Renal cortical epithelial cell (primary cell): ENCODE results near the gene PGA3. TPM values are rescaled to one million over a fixed set of nuclear protein-coding genes. Genes with fewer than 3 reads are reported as not detected.
"Not testable (repeated sequence)": the region's sequence is repeated elsewhere in the genome, so short reads cannot be mapped to it uniquely, and the experiment has no call there.

Experiments
- DNase-seq: peaks from one replicate; pipeline ENCODE4 v3.0.0-alpha.2; 2011; ENCODE audit warnings: low read depth
- total RNA-seq: library from RNA; depleted of rRNA; stranded (reverse); fragments of >200 nt; gene quantifications from 2 replicates; pipeline ENCODE4 v1.2.3, GENCODE V29; 2014

PGA3 gene
- total RNA-seq, 1 donor from 2014 or later = not detected

DNA sequence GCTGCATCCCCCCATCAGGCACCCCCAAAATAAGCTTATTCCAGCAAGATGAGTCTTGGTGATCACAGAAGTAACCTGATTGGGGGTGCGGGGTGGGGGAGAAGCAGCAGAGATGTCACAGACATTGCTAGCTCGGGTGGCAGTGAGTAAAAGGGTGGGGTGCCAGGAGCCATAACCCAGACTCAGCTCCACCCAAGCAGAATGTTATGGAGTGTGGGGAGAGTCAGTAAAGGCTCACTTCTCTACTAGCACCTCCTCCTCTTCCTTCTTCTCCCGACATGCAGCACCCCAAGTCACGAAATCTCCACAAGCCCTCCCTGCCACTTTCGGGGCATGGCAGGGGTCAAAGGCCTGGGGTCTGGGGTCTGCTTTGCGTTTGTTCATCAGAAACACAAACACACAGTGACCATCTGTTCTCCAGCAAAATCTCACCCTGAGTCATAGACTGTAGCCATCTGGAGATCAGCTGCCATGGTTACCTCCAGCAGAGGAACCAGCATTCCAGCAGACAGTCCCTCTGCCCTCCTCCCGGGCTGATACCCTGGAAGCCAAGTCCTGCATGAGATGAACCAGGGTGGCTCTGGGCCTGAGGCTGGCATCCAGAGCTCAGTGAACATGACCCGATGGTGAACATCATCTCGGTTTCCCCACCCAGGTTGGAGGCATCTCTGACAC lies 4.5 kb downstream of the PGA3 start:
- DNase-seq = not testable (repeated sequence)

DNA sequence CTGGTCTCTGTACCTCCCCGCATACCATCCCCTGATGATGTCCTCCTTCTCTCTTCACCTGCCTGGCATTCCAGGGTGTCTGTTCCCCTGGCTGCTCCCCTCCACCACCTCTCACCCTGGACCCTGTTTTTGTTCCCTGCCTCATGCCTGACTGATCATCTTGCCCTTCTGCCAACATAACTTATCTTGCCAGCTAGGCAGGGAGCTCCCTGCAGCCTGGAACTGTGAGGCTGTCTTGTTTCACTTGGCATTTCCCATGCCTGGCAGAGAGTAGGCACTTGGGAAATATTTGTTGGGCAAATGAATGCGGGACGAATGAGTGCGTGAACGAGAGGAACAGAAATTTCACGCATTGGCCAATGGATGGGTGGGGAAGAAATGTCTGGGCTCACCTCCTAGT lies 7.3 kb downstream of the PGA3 start:
- not testable (repeated sequence) for DNase-seq

DNA sequence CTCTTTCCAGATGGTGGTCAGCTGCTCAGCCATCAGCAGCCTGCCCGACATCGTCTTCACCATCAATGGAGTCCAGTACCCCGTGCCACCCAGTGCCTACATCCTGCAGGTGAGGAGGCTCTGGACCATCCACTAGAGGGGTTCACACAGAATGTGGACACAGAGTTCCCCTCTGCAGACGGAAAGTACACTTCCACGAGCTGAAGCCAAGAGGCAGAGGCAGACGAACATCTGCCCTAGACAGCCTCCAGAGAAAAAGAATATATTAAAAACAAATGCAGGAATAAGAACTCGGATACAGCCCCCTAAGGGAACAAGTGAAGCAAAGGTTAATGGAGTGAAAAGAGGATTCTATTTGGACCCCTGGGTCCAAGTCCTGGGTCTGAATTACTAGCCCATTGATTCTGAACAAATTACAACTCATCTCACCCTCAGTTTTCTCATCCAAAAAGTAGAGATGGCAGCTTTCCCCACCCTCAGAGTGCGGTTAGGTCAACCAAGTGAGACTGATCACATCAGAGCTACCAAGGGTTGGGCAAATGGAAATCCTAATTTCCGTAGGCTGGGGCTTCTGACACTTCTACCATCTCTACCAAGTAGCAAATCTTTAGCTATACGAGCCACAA lies 8.1 kb downstream of the PGA3 start:
- DNase-seq = not testable (repeated sequence)

DNA sequence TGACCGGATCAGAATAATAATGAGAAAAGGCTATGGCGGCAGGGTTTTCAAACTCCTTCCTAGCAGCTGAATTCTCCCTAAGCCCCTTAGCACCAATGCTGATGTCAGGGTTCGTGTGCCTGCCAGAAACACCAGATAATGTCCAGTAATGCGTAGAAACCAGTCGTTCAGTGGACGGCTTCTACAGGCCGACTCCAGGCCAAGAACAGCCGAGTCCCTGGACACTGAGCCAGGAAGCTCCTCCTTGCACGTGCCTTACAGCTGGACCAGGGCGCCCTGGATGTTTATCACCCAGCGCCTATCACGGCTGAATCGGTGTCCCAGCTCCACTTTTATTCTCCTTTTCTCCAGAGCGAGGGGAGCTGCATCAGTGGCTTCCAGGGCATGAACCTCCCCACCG lies 8.9 kb downstream of the PGA3 start:
- not testable (repeated sequence) for DNase-seq

DNA sequence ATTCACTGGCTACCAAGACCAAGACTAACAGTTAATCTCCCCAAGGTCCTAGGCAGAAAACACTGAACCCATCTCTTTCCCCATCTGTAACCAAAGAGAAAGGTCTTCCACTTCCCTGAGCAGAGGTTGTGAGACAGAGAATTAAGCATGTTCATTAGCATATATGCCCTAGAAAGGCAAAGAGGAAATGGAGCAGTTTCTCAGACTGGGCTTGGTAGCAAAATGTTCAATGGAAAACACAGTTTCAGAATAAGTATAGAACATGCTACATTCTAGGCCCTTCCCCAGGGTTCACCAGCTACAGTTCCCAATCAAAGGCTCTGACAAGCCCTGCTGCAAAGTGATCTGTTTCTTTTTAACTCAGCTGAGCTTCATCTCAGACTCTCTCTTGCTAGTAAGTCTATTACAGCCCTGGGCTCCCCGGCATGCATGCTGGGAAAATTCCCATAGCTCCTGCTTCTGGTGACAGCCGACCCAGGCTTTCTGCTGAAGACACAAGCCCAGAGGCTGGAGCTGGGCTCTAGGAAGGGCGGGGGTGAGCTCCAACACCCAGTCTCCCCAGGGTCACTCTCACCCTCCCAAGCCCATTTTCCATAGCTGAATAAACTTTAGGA lies 10.5 kb downstream of the PGA3 start:
- DNase-seq = not testable (repeated sequence)

DNA sequence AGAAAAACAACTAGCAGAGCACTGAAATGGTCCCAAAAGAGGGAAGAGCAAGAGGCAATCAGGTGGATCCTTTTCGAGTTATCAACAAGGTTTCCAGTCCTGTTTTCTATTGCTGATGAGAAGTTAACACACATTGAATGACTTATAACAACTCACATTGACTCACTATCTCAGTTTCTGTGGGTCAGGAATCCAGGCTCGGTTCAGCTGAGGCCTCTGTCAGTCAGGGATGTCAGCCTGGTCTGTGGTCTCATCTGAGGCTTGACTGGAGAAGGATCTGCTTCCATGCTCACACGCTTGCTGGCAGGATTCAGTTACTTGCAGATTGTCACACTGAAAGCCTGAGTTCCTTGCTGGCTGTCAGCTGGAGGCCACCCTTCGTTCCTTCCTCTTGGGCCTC lies 15.0 kb downstream of the PGA3 start:
- not testable (repeated sequence) for DNase-seq

DNA sequence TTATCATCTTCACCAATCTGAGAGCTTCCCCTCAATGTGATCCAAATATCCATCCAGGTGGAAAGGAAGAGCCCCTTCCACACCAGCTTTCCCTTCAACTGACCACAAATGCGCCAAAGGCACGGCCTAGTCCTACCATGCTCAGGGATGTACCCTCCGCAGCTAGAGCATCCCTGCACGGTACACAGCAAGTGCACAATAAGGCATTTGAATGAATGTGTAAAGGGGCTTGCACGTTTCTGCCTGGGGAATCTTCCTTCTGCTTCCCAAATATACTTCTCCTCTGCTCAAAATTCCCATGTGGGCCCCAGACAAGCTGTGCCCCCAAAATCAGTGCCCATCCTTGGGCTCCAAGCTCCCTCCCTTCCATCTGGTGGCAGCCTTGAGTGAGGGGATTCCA lies 15.7 kb downstream of the PGA3 start:
- not testable (repeated sequence) for DNase-seq

DNA sequence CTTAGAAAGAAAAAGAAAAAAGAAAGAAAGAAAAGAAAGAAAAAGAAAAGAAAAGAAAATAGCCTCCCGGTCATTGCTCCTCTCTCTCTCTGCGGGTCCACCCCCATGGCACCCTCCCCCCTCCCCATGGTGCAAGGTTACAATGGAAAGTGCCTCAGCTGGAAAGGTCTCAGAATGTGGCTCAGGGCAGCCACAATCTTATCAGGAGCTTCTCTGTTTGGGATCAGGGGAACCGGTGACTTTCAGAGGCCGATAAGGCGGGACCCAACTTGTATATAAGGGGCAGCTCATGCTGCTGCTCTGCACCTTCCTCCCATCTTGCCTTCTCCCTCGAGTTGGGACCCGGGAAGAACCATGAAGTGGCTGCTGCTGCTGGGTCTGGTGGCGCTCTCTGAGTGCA lies 18.7 kb downstream of the PGA3 start, which contains the start of gene PGA4:
Gene PGA4 (plus strand): TSS at position 301 of the 400 bp plus-strand sequence. CDS start 54 bp downstream, at position 355.
- not testable (repeated sequence) for DNase-seq

DNA sequence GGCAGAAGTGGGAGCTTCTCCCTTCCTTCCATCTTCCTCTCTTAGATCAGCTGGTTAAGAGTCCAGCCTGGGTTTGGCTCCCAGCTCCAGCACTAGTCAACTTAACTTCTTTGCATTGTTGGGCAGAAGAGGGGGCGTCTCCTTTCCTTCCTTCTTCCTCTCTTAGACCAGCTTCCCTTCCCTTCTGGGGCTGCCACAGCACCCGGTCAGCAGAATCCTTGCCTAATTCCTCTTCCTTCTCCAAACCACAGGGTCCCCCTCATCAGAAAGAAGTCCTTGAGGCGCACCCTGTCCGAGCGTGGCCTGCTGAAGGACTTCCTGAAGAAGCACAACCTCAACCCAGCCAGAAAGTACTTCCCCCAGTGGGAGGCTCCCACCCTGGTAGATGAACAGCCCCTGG lies 19.4 kb downstream of the PGA3 start:
- DNase-seq = not testable (repeated sequence)

DNA sequence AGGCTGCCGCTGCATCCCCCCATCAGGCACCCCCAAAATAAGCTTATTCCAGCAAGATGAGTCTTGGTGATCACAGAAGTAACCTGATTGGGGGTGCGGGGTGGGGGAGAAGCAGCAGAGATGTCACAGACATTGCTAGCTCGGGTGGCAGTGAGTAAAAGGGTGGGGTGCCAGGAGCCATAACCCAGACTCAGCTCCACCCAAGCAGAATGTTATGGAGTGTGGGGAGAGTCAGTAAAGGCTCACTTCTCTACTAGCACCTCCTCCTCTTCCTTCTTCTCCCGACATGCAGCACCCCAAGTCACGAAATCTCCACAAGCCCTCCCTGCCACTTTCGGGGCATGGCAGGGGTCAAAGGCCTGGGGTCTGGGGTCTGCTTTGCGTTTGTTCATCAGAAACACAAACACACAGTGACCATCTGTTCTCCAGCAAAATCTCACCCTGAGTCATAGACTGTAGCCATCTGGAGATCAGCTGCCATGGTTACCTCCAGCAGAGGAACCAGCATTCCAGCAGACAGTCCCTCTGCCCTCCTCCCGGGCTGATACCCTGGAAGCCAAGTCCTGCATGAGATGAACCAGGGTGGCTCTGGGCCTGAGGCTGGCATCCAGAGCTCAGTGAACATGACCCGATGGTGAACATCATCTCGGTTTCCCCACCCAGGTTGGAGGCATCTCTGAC lies 23.3 kb downstream of the PGA3 start:
- not testable (repeated sequence) for DNase-seq

DNA sequence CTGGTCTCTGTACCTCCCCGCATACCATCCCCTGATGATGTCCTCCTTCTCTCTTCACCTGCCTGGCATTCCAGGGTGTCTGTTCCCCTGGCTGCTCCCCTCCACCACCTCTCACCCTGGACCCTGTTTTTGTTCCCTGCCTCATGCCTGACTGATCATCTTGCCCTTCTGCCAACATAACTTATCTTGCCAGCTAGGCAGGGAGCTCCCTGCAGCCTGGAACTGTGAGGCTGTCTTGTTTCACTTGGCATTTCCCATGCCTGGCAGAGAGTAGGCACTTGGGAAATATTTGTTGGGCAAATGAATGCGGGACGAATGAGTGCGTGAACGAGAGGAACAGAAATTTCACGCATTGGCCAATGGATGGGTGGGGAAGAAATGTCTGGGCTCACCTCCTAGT lies 26.1 kb downstream of the PGA3 start:
- DNase-seq = not testable (repeated sequence)

DNA sequence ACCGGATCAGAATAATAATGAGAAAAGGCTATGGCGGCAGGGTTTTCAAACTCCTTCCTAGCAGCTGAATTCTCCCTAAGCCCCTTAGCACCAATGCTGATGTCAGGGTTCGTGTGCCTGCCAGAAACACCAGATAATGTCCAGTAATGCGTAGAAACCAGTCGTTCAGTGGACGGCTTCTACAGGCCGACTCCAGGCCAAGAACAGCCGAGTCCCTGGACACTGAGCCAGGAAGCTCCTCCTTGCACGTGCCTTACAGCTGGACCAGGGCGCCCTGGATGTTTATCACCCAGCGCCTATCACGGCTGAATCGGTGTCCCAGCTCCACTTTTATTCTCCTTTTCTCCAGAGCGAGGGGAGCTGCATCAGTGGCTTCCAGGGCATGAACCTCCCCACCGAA lies 27.7 kb downstream of the PGA3 start:
- not testable (repeated sequence) for DNase-seq

DNA sequence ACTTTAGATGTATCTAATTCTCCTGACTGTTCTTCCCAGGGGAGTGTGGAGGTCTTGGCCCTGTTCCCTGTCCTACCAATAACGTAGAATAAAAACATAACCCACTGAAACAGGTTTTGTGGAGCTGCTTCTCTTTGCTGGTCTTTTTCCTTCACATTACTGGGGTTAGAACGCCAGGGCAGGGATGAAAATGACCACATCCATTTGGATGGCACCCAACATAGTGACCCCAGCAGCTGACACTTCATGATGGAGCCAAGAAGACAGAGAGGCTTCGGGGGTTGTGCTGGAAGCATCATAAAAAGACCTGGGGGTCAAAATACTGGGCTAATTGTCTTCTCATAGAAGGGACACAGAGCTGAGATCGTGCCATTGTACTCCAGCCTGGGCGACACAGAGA lies 28.3 kb downstream of the PGA3 start:
- DNase-seq = not testable (repeated sequence)

DNA sequence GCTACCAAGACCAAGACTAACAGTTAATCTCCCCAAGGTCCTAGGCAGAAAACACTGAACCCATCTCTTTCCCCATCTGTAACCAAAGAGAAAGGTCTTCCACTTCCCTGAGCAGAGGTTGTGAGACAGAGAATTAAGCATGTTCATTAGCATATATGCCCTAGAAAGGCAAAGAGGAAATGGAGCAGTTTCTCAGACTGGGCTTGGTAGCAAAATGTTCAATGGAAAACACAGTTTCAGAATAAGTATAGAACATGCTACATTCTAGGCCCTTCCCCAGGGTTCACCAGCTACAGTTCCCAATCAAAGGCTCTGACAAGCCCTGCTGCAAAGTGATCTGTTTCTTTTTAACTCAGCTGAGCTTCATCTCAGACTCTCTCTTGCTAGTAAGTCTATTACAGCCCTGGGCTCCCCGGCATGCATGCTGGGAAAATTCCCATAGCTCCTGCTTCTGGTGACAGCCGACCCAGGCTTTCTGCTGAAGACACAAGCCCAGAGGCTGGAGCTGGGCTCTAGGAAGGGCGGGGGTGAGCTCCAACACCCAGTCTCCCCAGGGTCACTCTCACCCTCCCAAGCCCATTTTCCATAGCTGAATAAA lies 29.3 kb downstream of the PGA3 start:
- not testable (repeated sequence) for DNase-seq

DNA sequence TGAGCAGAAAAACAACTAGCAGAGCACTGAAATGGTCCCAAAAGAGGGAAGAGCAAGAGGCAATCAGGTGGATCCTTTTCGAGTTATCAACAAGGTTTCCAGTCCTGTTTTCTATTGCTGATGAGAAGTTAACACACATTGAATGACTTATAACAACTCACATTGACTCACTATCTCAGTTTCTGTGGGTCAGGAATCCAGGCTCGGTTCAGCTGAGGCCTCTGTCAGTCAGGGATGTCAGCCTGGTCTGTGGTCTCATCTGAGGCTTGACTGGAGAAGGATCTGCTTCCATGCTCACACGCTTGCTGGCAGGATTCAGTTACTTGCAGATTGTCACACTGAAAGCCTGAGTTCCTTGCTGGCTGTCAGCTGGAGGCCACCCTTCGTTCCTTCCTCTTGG lies 33.8 kb downstream of the PGA3 start:
- DNase-seq = not testable (repeated sequence)

DNA sequence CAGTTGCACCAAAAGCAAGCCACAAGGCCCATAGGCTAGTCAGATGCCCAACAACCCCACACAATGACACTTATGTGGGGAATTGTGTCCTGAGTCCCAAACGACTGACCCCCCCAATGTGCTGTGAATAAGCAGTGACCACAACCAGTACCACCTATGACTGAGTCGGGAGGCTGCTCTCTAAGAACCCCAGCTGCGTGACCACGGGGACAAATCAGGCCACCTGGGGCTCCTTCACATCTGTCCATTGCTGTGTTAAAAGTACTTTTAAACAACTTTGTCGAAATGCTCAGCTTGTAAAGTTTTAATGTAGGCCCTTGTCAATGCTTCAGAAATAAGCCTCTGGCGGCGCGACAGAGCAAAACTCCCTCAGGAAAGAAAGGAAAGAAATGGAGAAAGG lies 37.0 kb downstream of the PGA3 start:
- not testable (repeated sequence) for DNase-seq

DNA sequence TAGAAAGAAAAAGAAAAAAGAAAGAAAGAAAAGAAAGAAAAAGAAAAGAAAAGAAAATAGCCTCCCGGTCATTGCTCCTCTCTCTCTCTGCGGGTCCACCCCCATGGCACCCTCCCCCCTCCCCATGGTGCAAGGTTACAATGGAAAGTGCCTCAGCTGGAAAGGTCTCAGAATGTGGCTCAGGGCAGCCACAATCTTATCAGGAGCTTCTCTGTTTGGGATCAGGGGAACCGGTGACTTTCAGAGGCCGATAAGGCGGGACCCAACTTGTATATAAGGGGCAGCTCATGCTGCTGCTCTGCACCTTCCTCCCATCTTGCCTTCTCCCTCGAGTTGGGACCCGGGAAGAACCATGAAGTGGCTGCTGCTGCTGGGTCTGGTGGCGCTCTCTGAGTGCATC lies 37.6 kb downstream of the PGA3 start, which contains the start of gene PGA5:
Gene PGA5 (plus strand): TSS at position 301 of the 400 bp plus-strand sequence. CDS start 52 bp downstream, at position 353.
- DNase-seq = not testable (repeated sequence)

DNA sequence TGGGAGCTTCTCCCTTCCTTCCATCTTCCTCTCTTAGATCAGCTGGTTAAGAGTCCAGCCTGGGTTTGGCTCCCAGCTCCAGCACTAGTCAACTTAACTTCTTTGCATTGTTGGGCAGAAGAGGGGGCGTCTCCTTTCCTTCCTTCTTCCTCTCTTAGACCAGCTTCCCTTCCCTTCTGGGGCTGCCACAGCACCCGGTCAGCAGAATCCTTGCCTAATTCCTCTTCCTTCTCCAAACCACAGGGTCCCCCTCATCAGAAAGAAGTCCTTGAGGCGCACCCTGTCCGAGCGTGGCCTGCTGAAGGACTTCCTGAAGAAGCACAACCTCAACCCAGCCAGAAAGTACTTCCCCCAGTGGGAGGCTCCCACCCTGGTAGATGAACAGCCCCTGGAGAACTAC lies 38.2 kb downstream of the PGA3 start:
- not testable (repeated sequence) for DNase-seq

DNA sequence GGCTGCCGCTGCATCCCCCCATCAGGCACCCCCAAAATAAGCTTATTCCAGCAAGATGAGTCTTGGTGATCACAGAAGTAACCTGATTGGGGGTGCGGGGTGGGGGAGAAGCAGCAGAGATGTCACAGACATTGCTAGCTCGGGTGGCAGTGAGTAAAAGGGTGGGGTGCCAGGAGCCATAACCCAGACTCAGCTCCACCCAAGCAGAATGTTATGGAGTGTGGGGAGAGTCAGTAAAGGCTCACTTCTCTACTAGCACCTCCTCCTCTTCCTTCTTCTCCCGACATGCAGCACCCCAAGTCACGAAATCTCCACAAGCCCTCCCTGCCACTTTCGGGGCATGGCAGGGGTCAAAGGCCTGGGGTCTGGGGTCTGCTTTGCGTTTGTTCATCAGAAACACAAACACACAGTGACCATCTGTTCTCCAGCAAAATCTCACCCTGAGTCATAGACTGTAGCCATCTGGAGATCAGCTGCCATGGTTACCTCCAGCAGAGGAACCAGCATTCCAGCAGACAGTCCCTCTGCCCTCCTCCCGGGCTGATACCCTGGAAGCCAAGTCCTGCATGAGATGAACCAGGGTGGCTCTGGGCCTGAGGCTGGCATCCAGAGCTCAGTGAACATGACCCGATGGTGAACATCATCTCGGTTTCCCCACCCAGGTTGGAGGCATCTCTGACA lies 42.1 kb downstream of the PGA3 start:
- DNase-seq = not testable (repeated sequence)

DNA sequence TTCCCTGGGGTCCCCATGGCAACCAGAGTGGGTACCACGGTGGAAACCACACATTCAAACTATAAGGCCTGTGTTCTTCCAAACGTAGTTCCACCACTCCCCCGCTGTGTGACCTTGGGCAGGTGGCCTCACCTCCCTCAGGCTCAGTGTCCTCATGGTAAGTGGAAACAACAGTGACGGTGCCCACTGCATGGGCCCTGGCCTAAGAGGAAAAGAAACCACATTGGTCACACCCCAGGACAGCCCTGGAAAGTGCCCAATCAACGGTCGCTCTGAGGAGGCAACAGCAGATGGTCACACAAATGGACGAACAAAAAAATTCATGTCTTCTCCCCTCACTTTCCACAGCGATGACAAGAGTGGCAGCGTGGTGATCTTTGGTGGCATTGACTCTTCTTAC lies 44.8 kb downstream of the PGA3 start:
- not testable (repeated sequence) for DNase-seq

DNA sequence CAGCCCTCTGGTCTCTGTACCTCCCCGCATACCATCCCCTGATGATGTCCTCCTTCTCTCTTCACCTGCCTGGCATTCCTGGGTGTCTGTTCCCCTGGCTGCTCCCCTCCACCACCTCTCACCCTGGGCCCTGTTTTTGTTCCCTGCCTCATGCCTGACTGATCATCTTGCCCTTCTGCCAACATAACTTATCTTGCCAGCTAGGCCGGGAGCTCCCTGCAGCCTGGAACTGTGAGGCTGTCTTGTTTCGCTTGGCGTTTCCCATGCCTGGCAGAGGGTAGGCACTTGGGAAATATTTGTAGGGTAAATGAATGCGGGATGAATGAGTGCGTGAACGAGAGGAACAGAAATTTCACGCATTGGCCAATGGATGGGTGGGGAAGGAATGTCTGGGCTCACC lies 45.9 kb downstream of the PGA3 start:
- DNase-seq = not testable (repeated sequence)
